ENCODE results near the gene SSTR4.
"Not testable (repeated sequence)": the region's sequence is repeated elsewhere in the genome, so short reads cannot be mapped to it uniquely, and the experiment has no call there.

The SSTR4 gene

GRCh38 chr20:23018941-23019340, 16.2 kb upstream of the SSTR4 start:
- no peak for DNase-seq

GRCh38 chr20:23019403-23019802, 15.7 kb upstream of the SSTR4 start:
- DNase-seq = no peak

- no peak for DNase-seq
These were observed 14.7 kb upstream of the SSTR4 start for GRCh38 chr20:23020230-23021018.

GRCh38 chr20:23021541-23021940, 13.6 kb upstream of the SSTR4 start:
- no peak for DNase-seq

GRCh38 chr20:23021951-23022350, 13.2 kb upstream of the SSTR4 start:
- DNase-seq = no peak

GRCh38 chr20:23022849-23023248, 12.3 kb upstream of the SSTR4 start:
- DNase-seq = no peak

- no peak for DNase-seq
These were observed 11.4 kb upstream of the SSTR4 start for GRCh38 chr20:23023621-23024177.

GRCh38 chr20:23024701-23025100, 10.4 kb upstream of the SSTR4 start:
- no peak for DNase-seq

GRCh38 chr20:23025503-23025902, 9.6 kb upstream of the SSTR4 start:
- not testable (repeated sequence) for DNase-seq

- DNase-seq = no peak
These were observed 7.4 kb upstream of the SSTR4 start for GRCh38 chr20:23027721-23028120.

- DNase-seq = no peak
These were observed 6.7 kb upstream of the SSTR4 start for GRCh38 chr20:23028392-23028791.

- DNase-seq = no peak
These were observed 5.8 kb upstream of the SSTR4 start for GRCh38 chr20:23029324-23029723.

GRCh38 chr20:23031346-23031745, 3.8 kb upstream of the SSTR4 start:
- DNase-seq = no peak

GRCh38 chr20:23032056-23032749, 2.9 kb upstream of the SSTR4 start:
- DNase-seq = peak; percentile 26

- DNase-seq = no peak
These were observed 2.4 kb upstream of the SSTR4 start for GRCh38 chr20:23032750-23033078.

- no peak for DNase-seq
These were observed 1.2 kb upstream of the SSTR4 start for GRCh38 chr20:23033918-23034317.

GRCh38 chr20:23035731-23036130, 619 bp downstream of the SSTR4 start:
- no peak for DNase-seq

- DNase-seq = no peak
These were observed 1.3 kb downstream of the SSTR4 start for GRCh38 chr20:23036371-23036770.

- no peak for DNase-seq
These were observed 1.9 kb downstream of the SSTR4 start for GRCh38 chr20:23037017-23037481.

- DNase-seq = no peak
These were observed 4.2 kb downstream of the SSTR4 start for GRCh38 chr20:23039136-23039875.

- no peak for DNase-seq
These were observed 4.9 kb downstream of the SSTR4 start for GRCh38 chr20:23039885-23040508.

GRCh38 chr20:23042270-23042669, 7.2 kb downstream of the SSTR4 start:
- no peak for DNase-seq

- no peak for DNase-seq
These were observed 8.3 kb downstream of the SSTR4 start for GRCh38 chr20:23043376-23043775.

Data from NCI-H510A (cell line).